GM21529 (cell line): ENCODE results near the gene FJX1.

Experiments
- ATAC-seq: cut with Tn5 transposase; IDR thresholded peaks from one replicate; pipeline ENCODE4 v1.9.1; 2021; ENCODE audit not compliant: unreplicated experiment

The FJX1 gene, protein sequence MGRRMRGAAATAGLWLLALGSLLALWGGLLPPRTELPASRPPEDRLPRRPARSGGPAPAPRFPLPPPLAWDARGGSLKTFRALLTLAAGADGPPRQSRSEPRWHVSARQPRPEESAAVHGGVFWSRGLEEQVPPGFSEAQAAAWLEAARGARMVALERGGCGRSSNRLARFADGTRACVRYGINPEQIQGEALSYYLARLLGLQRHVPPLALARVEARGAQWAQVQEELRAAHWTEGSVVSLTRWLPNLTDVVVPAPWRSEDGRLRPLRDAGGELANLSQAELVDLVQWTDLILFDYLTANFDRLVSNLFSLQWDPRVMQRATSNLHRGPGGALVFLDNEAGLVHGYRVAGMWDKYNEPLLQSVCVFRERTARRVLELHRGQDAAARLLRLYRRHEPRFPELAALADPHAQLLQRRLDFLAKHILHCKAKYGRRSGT

DNA sequence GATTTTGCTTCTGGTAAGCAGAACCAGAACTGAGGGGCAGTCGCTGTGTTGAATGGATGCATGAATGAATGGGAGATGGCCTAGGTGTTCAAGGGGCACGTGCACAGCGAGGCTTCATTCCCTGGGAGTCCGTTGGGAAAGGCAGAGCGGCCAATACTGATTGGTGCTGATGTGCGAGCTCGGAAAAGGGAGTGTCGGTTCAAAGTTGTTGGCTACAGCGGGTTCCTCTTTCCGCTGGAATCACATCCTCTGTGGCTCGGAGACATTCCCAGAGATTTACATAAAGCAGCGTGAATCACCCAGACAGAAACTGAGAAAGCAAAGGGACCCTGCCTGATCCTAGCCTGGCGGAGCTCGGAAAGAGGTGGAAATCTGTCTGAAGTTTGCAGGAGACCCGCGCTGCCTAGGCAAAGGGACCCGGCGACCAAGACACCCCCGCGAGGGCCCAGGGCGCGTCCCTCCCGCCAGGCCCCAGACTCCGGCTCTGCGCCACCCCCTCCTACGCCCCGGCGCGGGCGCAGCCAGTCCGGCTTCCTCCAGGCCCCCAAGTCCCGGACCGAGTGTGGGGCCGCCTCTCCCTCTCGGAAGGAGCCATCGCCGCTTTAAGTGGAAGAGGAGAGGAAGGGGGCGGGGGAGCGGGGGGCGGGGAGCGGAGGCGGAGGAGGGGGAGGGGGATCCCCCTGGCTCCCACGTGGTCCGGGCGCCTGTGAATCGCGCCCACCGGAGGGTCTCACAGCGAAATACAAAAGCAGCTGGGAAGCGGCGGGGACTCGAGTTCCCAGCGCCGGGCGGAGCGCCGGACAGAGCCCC, at the start of gene FJX1:
Gene FJX1 (plus strand): TSS at position 774 of the 810 bp plus-strand sequence. CDS start 177 bp downstream, outside the sequence.
- peak; percentile 40 for ATAC-seq

DNA sequence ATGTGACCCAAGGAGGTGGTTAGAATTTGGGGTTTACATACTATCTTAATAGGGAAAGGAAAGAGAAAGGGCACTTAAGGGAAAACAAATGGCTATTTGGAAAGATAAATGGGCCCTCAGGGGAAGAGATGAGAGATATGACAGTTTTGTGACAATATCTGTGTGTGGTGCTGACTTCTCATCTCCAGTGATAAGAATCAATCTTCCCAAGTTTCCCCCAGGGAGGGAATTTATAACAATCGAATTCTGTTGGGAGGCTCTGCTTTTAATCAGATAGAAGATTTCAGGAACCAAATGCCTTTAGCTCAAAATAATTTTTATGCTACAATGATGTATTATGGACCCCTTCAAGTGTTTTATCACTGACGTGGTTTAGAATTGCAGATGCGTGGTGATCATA, 46.6 kb upstream of the FJX1 start:
- ATAC-seq, result no peak

- ATAC-seq, result no peak
Measured at GRCh38 chr11:35579557-35580396, 38.5 kb upstream of the FJX1 start.

DNA sequence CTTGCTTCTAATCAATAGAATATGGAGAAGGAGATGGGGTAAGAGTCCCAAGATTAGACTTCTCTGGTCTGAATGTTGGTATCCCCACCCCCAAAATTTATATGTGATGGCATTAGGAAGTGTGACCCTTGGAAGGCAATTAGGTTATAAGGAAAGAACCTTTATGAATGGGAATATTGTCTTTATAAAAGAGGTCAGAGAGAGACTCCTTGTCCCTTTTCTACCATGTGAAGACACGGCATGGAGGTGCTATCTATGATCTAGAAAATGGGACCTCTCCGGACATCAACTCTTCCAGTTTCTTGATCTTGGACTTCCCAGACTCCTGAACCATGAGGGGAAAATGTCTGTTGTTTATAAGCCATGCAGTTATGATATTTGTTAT, 37.9 kb upstream of the FJX1 start:
- ATAC-seq, result no peak

- no peak for ATAC-seq
Measured at GRCh38 chr11:35582033-35582432, 36.2 kb upstream of the FJX1 start.

DNA sequence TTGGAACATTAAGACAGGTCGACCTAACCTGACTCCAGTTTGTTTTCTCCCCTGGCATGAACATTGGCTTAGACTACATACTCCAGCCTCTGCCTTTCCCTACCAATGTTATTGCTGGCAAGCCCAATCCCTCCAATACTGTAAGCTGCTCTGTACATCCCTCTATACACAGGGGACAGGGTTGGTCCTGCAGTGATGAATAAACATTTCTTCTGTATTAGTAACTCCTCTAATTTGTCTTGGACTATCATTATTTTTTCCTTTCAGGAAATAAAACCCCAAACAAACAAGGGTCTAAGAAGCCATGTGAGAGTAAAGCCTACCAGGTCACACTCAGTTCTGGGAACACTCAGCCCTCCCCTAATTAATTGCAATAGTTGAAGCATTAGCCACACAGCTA, 35.1 kb upstream of the FJX1 start:
- no peak for ATAC-seq

- ATAC-seq, result no peak
Measured at GRCh38 chr11:35583843-35584242, 34.4 kb upstream of the FJX1 start.

DNA sequence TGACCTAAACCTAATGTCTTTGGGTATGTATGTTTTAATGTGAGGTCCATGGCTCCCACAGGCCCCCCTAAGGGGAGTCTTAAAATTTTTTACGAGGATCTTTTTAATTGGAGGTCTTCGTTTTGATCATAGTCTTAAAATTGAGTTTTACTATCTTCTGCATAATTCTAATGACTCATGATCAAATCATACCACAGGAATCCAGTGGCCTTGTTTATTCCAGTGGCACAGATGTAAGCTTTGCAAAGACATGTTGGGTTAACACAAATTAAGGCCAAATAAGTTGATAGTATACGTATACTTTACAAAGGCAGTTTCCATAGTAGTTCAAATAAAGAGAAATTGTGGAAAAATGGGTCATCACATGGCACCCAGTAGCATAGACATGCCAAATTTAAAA, 33.9 kb upstream of the FJX1 start:
- no peak for ATAC-seq

DNA sequence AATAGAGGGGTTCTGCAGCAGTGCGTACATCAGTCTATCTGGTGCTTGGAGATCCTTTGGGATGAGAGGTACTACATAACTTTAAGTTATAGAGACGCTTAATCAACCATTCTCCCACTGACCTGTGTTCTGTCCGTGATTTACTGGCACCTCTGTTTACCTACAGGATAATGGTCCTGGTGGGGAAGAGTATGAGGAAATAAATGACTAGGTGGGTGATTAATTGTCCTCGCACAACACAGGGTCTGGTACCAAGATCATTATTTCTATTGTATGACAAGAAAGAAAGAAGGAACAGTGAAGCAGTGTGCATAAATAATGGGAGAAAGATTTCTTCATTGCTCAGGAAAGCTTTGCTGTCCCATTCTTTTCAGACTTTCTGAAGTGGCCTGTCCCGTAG, 32.8 kb upstream of the FJX1 start:
- ATAC-seq, result no peak

DNA sequence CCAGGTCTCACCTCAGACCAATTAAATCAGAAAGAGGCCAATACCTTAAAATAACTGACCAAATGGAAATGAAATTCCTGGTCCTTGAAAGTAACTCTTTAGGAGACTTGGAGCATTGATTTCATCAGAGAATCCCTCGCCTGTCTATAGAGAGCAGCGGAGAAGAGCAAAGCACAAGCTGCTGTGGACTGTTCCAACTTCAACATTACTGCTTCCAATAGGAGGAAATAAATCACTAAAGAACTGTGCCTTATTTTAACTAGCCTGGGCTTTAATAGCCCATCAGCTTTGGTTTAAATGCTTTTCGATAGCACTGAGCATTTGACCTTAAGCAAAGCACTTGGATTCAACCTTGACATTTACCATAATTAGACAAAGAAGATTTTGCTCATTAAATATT, 32.0 kb upstream of the FJX1 start:
- ATAC-seq, result no peak

- no peak for ATAC-seq
Measured at GRCh38 chr11:35587972-35588371, 30.3 kb upstream of the FJX1 start.

DNA sequence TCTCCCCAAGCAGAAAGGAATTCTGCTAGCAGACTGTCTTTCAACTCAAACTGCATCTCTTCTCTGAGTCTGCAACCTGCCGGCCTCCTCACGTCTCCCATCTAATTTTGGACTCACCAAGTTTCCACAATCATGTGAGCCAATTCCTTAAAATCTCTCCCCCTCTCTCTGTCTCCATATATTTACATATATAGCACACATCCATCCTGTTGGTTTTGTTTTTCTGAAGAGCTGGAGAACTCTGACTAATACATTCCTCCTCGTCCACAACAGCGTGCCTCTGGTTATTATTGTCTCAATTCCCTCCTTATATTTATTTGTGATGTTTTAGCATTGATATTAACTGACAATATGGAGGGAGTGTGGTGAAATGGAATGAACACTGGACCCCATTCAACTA, 29.6 kb upstream of the FJX1 start:
- ATAC-seq, result no peak

- no peak for ATAC-seq
Measured at GRCh38 chr11:35589281-35589680, 29.0 kb upstream of the FJX1 start.

GRCh38 chr11:35590412-35590811, 27.8 kb upstream of the FJX1 start:
- no peak for ATAC-seq

DNA sequence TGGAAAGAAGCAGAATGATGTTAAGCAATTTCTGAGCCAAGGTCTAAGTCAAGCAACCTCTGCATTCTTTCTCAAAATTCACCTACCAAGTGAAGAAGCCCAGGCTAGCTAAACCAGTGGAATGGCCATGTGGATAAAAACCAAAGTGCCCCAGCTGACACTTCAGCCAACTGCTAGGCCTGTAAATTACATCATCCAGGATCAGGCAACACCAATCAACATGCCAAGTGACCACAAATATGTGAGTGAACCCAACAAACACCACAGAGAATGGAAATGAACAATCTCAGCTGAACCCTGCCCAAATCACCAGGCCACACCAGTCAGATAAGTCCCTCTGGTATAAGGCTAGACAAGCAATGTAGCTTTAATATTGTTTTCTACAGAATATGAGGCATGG, 25.1 kb upstream of the FJX1 start:
- no peak for ATAC-seq

DNA sequence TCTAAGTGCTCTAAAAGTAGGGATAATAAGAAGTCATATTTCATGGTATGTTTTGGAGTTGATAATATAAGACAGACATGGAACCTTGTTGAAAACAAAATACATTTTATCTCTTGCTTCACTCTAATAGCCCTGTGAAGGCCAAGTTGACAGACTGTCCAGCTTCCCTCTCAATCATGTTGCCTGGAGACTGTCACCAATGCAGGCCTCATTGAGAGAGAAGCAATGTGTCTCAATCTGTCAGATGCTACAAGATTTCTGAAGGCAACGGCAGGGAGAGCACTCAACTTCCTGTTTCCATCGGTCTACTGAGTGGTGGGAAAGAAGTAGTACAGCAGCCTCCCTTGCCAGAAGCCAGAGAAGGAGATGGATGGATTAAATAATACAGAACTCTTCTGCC, 23.6 kb upstream of the FJX1 start:
- no peak for ATAC-seq

DNA sequence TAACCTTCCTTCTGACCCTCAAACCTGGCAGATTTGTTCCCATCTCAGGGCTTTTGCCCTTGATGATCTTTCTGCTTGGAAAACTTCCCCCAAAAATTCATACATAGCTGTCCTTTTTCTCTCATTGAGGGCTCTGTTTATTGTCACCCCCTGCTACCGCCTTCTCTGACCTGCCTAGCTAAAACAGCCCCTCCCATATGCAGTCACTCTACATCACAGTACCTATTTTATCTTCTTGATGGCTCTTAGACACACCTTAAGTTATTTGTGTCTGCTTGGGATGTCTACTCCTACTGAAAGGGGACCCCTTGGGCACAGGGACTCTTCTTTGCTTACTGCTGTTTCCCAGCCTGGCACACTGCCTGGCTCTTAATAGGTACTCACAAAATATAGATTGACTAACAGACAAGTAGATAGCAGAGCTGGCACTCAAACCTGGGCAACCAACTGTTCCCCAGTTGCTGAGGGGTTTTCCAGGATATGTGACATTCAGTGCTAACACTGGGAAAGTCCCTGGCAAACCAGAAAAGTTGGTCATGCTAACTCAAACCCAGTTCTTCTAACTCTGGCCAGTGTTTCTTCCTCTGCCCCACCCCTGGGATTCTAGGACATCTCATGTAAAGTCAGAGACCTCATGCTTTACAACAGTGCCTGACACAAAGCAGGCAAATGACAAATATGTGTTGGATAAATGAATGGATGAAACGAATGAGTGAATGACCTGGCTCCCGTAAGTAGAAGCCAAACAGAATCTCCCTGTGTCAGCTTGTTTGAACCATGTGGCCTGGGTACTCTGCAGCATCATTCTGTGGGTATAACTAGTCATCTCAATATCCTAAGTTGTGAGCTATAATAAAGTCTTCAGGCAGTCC, 19.8 kb upstream of the FJX1 start:
- peak; percentile 81 for ATAC-seq

DNA sequence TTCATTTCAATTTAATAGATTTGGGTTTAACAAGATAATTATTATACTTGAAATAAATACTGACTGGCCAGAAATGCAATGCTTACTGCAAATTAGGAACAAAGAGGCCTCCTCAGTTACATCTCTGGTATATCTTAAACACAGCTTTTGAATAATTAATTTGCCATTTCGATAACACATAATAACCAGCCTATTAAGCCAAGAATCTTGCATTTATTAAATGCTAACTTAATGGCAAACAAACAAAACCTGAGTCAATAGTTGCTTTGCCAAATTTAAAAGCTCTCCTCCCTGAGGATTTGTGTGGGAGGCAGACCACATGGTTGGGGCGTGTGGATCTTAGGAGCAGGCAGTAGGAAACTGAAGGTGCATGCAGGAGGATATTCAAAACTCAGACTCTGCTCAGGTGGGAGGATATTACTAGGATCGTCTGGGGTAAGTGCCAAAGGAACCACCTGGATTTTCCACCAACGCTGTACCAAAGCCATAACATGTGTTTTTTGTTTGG, 17.9 kb upstream of the FJX1 start:
- no peak for ATAC-seq

GRCh38 chr11:35602160-35602793, 16.0 kb upstream of the FJX1 start:
- ATAC-seq, result no peak

DNA sequence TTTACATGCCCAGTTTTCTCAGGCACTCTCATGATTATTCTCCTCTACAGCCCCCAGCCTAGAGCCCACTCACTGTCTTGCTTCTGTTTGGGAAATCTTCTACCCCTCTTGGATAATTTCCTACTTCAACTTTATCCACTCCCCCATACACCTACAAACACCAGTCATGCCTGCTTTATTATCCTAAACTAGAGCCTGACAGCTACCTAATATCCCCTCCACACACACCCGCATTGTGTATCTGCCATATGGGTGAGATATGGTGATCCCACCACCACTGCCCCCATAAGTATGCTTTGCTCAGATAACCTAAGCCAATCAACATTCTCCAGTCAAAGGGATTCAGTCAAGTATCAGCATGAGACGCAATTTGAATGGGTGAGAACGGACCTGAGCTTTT, 15.3 kb upstream of the FJX1 start:
- no peak for ATAC-seq
